Neutrophil (primary cell): Measurements from ENCODE around the gene MTOR.

Source experiments
- H3K27ac ChIP-seq: fragments of 200-600 bp; sonication (generic); 2 replicates; pipeline ENCODE4 v1.5.1; 2016; ENCODE audit warnings: mild to moderate bottlenecking, moderate library complexity
- H3K27me3 ChIP-seq: fragments of 200-600 bp; sonication (generic); 2 replicates; pipeline ENCODE4 v1.6.0; 2016; ENCODE audit warnings: mild to moderate bottlenecking
- H3K36me3 ChIP-seq: fragments of 200-600 bp; sonication (generic); 2 replicates; pipeline ENCODE4 v1.5.1; 2017
- H3K4me1 ChIP-seq, 2 experiments: fragments of 200-600 bp in 1 of 2; sonication (generic) in 1 of 2; 1 replicate in 1 of 2; 2 replicates in 1 of 2; pipeline versions ENCODE4 v1.5.1 to v1.6.1; 2013 to 2016; ENCODE audit warnings: low read depth in 1 of 2, low read length in 1 of 2, mild to moderate bottlenecking in 1 of 2, moderate library complexity in 1 of 2; ENCODE audit not compliant: control insufficient read depth in 1 of 2, insufficient read depth in 1 of 2
- H3K4me3 ChIP-seq, 2 experiments: fragments of 200-600 bp in 1 of 2; sonication (generic) in 1 of 2; 1 replicate in 1 of 2; 2 replicates in 1 of 2; pipeline ENCODE4 v1.5.1; 2013 to 2016; ENCODE audit warnings: low read depth in 1 of 2, low read length in 1 of 2, mild to moderate bottlenecking in 1 of 2, moderate library complexity in 1 of 2
- H3K9me3 ChIP-seq: fragments of 200-600 bp; sonication (generic); 2 replicates; pipeline ENCODE4 v1.5.1; 2016
- TF ChIP-seq, protein P1 (sequence below): fragments of 200-600 bp; sonication (generic); IDR thresholded peaks from 2 replicates; pipeline ENCODE4 v1.5.1; 2016; ENCODE audit warnings: antibody characterized with exemption

The MTOR gene

DNA sequence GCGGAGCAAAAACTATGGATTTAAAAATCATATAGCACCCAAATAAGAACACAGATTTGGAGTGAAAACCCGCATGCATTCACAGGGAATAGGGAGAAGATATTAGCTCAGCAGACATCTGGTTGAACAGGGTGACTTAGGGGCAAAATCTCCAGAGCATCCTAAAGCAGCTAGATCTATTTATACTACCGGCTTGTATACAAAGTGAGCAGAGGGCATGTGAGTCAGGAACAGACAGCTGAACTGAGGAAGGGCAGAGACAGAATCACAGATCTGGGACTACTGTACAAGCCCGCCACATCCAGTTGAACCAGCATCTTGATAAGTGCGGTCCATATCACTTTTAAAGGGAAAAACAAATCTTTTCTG, 127.5 kb downstream of the MTOR start:
- H3K27me3 ChIP-seq: no peaks in the 10 kb centered on the region
- H3K27ac ChIP-seq: no peak overlapping the region
- TF ChIP-seq, protein P1, sequence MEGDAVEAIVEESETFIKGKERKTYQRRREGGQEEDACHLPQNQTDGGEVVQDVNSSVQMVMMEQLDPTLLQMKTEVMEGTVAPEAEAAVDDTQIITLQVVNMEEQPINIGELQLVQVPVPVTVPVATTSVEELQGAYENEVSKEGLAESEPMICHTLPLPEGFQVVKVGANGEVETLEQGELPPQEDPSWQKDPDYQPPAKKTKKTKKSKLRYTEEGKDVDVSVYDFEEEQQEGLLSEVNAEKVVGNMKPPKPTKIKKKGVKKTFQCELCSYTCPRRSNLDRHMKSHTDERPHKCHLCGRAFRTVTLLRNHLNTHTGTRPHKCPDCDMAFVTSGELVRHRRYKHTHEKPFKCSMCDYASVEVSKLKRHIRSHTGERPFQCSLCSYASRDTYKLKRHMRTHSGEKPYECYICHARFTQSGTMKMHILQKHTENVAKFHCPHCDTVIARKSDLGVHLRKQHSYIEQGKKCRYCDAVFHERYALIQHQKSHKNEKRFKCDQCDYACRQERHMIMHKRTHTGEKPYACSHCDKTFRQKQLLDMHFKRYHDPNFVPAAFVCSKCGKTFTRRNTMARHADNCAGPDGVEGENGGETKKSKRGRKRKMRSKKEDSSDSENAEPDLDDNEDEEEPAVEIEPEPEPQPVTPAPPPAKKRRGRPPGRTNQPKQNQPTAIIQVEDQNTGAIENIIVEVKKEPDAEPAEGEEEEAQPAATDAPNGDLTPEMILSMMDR: no peak
- no peaks in the 10 kb centered on the region for H3K4me1 ChIP-seq
- no peak overlapping the region for H3K4me3 ChIP-seq
- no peaks in the 10 kb centered on the region for H3K9me3 ChIP-seq
- H3K36me3 ChIP-seq: peaks cover 96% of the 10 kb centered on the region

DNA sequence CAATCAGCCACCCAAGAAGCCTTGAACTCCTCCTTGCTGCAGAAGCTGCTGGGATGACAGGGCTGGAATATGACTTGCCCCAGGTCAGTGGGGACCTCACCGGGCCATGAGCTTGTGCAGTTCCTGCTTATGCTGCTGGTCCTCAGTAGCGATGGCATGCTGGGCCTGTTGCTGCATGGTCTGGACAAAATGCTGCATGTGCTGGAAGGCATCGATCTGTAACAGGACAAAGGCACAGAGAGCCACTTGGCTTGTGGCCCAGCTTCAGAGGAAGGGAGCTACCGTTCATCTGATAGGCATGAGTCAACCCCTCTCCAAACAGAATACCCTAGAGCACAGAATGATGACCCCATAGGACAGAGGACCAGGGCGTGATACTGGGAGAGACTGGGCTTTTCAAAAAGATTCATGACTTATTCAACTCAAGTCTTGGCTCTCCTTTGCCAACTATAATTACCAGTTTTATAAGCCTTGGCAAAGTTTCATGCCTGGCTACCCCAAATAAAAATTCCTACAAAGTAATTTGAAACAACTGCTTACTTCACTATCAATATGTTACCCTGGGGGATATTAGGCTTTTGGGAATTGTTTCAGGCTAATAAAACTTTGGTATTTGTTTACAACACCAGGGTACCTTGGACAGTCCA, 128.0 kb downstream of the MTOR start:
- no peaks in the 10 kb centered on the region for H3K4me1 ChIP-seq
- H3K27ac ChIP-seq: no peak overlapping the region
- H3K27me3 ChIP-seq: no peaks in the 10 kb centered on the region
- TF ChIP-seq, protein P1: no peak
- H3K36me3 ChIP-seq: peaks cover 96% of the 10 kb centered on the region
- H3K4me3 ChIP-seq: no peak overlapping the region
- H3K9me3 ChIP-seq: no peaks in the 10 kb centered on the region

DNA sequence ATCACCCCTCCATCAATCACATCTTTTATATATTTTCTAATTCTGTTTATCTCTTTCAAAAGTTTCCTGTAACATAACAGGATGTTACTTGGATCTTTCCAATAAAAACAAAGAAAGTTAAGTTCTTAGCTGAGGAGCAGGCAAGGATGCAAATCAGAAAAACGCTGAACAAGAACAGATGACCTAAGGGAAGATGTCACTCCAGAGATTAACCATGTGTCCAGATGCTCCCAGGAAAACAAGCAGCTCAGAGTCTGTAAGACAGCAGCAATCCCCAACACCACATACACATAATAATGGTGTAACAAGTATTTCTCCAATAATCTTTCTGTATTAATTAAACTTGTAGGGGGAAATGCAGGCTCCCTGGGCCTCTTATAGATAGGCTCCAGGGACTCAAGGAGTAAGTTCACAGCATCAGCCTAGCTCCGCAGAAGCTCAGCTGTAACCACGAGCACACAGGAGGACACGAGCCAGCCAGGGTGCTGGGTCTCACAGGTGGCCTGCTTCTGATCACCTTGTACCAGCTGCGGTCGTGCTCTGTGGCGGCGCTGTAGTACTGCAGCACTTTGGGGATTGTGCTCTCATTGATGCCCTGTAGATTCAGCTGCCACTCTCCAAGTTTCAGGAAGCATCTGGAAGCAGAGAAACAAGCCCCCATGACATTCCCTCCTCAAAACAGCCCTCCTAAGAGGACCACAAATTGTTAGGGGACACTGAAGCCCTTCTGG, 129.6 kb downstream of the MTOR start:
- no peak overlapping the region for H3K4me3 ChIP-seq
- no peaks in the 10 kb centered on the region for H3K4me1 ChIP-seq
- no peaks in the 10 kb centered on the region for H3K9me3 ChIP-seq
- H3K27me3 ChIP-seq: no peaks in the 10 kb centered on the region
- TF ChIP-seq, protein P1: no peak
- H3K27ac ChIP-seq: no peak overlapping the region
- H3K36me3 ChIP-seq: peaks cover 96% of the 10 kb centered on the region

DNA sequence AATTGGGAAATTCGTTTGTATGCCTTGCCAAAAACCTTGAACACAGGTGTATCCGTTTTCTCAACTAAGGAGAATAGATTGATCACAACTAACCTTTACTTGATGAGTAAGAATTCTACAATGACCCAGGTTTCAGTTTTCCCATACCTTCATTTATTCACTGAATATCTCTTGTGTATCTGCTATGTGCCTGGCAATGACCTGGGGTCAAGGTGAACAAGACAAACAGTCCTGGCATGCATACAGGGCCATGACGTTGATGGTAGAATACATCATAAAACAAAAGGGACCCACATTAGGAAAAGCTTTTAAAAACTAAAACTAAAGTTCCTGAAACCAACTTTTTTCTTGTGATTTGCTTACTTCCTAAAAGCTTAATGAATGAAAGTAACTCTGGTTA, 130.5 kb downstream of the MTOR start:
- no peak overlapping the region for H3K4me3 ChIP-seq
- H3K36me3 ChIP-seq: peaks cover 99% of the 10 kb centered on the region
- no peaks in the 10 kb centered on the region for H3K4me1 ChIP-seq
- H3K27ac ChIP-seq: no peak overlapping the region
- H3K9me3 ChIP-seq: no peaks in the 10 kb centered on the region
- TF ChIP-seq, protein P1: no peak
- H3K27me3 ChIP-seq: no peaks in the 10 kb centered on the region

DNA sequence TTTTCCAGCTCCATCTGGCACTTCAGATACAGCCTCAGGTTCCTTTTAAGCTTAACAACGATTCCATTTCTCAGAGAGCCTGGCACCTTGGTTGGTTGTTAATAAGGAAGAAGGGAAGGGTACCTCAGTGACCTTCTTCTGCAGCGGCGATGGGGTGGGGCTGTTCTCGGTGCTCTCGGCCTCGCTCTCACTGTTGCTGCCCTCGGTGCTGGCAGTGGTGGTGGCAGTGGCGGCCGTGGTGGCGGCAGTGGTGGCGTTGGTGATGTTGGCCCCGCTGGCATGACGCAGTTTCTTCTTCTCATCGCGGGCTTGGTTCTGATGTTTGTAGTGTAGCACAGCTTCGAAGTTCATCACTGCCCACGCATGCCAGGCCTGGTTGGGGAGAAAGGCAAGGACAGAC, 131.9 kb downstream of the MTOR start:
- H3K9me3 ChIP-seq: no peaks in the 10 kb centered on the region
- no peak overlapping the region for H3K4me3 ChIP-seq
- no peaks in the 10 kb centered on the region for H3K4me1 ChIP-seq
- H3K27ac ChIP-seq: no peak overlapping the region
- no peaks in the 10 kb centered on the region for H3K27me3 ChIP-seq
- H3K36me3 ChIP-seq: peaks cover 97% of the 10 kb centered on the region
- TF ChIP-seq, protein P1: no peak
